NCI-H226 (cell line): Measurements from ENCODE around the gene WARS2.
A peak's percentile ranks its signal among the peaks of the same experiment; 100 is the strongest.

ENCODE experiments used
- DNase-seq: peaks from one replicate; pipeline ENCODE4 v3.0.0-alpha.2; 2015

WARS2 gene

GRCh38 chr1:119011706-119012105 is 128.7 kb downstream of the WARS2 start:
- no peak for DNase-seq

- no peak for DNase-seq
These were observed 129.3 kb downstream of the WARS2 start for GRCh38 chr1:119011116-119011515.

GRCh38 chr1:119010201-119010600 is 130.3 kb downstream of the WARS2 start:
- no peak for DNase-seq

GRCh38 chr1:119009312-119009655 is 131.2 kb downstream of the WARS2 start:
- DNase-seq: no peak

GRCh38 chr1:119008483-119009311 is 131.8 kb downstream of the WARS2 start:
- DNase-seq: no peak

- no peak for DNase-seq
These were observed 132.6 kb downstream of the WARS2 start for GRCh38 chr1:119007670-119008482.

GRCh38 chr1:119007339-119007669 is 133.1 kb downstream of the WARS2 start:
- DNase-seq: no peak

GRCh38 chr1:119006406-119007279 is 133.8 kb downstream of the WARS2 start:
- no peak for DNase-seq

GRCh38 chr1:119005724-119006405 is 134.6 kb downstream of the WARS2 start:
- no peak for DNase-seq

GRCh38 chr1:119004781-119005180 is 135.7 kb downstream of the WARS2 start:
- DNase-seq: no peak

GRCh38 chr1:119004129-119004527 is 136.3 kb downstream of the WARS2 start:
- DNase-seq: no peak

GRCh38 chr1:119003413-119004128 is 136.9 kb downstream of the WARS2 start:
- DNase-seq: no peak

GRCh38 chr1:119002028-119002686 is 138.3 kb downstream of the WARS2 start:
- DNase-seq: peak; percentile 78

- no peak for DNase-seq
These were observed 139.0 kb downstream of the WARS2 start for GRCh38 chr1:119001181-119002027.

GRCh38 chr1:119000371-119001180 is 139.9 kb downstream of the WARS2 start:
- no peak for DNase-seq

- no peak for DNase-seq
These were observed 140.9 kb downstream of the WARS2 start for GRCh38 chr1:118999348-119000071.

- no peak for DNase-seq
These were observed 142.3 kb downstream of the WARS2 start for GRCh38 chr1:118998171-118998570.

- no peak for DNase-seq
These were observed 143.2 kb downstream of the WARS2 start for GRCh38 chr1:118997225-118997624.
